8988T (cell line): ENCODE measurements around the gene PDE2A.

Experiments used
- DNase-seq: peaks from one replicate; pipeline ENCODE4 v3.0.0; 2011

Gene PDE2A

DNA sequence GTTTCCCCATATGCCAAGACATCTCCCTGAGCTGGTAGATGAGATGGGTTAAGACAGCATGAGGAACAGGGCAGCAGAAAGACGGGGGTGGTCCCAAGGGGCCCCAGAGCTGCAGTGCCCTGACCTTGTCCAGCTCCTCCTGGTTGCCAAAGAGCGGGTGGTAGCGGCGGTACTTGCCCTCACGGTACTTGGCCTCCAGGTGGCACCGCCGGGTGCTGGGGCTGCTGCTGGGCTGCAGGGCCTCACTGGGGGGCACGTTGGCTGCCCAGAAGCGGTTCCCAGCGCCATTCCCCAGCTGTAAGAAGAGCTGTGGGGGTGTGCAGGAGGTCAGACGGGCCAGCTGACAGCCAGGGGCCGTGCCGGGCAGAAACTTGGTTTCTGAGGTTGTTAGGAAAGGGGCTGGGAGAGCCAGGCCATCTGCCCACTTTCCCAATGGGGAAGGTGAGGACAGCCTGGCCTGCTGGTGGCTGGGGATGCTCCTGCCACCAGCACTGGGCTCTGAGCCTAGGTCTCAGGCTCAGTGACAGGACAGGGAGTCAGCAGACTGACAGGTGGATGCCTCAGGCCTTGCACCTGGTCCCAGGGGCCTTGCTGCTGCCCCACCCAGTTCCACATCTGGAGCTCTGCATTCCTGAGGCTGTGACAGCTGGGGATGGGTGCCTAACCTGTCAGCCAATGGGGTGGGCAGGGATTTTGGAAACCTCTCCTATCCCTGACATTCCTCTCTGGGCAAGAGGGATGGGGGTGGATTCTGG lies 30.0 kb upstream of the PDE2A start:
- DNase-seq = no peak

DNA sequence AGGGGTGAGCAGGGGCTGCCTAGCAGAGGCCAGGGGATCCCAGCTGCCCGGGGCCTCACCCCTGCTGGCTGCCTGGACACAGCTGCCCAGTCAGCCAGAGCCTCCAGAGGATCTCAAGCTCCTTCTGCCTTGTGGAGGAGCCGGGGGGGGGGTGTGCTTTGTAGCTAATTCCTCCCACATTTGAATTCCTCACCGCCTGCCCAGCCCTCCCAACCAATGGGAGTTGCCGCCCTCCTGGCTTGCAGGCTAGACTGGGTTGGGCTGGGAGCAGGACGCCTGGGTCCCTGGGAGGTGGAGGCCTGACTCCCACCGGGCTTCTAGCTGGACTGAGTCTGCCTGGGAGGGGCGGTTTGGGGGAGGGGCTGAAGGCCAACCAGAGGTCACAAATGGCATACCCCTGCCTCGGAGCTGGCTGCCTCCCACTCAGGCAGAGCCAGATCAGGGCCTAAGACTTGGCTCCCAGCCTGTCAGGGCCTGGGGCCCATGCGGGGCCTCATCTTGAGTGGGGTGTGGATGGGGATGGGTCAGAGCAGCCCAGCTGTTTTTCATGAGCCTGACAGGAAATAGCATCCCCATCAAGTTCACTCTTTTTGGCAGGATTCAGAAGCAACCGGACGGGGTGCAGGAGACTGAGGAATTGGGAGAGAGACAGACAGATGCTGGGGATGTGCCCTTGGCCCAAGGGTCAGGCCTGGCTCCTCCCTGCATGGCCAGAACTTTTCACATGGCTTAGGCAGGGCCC lies 29.2 kb upstream of the PDE2A start:
- no peak for DNase-seq

DNA sequence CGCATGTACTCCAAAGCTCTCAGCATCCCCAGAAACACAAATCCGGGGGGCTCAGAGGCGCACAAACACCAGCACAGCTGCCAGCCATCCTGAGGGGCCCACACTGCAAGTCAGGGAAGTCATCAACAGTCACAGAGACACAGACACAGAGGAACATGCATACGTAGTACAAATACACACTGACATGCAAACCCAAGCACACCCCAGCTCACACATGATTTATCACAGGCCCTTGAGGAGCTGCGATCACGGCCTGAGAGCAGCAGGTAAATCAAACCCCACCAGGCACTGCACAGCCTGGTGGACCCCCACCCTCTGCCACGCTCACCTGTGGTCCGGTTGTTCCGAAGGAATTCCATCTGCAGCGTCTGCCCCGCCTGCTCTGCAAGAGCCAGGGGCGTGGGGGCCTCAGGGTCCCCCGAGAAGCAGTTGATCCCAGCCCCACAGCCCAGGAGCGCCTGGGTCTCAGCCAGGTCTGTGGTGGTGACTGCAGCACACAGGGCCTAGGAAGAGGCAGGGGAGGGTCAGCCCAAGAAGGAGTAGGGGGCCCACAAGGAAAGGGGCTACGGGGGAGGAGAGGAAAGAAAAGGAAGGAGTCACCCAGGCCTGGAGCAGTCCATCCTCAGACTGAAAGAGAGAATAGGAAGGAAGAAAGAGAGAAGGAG lies 28.5 kb upstream of the PDE2A start:
- DNase-seq = no peak

DNA sequence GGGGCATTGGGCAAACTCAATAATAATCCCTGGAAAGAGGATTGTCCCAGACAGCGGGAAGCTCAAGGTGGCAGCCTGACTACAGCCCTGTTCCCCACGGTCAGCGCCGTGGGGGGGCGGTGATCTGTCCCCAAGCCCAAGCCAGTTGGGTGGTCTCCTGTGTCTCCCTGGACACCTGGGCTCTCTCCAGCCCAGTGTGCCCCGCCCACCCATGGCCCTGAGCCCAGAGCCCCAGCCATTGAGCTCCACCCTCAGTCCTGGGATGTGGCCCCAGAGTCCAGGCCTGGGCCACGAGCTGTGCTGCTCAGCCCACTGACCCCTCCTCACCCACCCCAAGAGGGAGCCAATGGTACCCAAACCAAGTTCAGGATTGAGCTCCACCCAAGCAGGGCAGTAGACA lies 27.9 kb upstream of the PDE2A start:
- no peak for DNase-seq

DNA sequence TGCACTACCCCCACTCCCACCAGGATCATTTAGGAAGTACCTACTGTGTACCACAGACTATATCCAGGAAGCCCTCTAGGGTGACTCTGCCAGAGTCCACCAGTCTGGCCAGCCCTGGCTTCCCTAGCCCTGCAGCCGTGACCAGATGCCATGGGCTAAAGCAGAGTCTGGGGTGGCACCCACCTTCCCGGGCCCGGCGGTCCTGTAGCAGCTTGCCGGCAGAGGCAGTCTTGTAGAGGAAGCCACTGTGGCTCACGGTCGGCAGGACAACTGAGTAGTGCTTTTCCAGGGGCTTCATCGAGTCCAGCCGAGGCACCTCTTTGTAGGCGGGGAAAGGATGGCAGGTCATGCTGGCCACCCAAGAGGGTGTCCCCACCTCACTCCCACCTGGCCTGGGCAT lies 27.2 kb upstream of the PDE2A start:
- DNase-seq = no peak

DNA sequence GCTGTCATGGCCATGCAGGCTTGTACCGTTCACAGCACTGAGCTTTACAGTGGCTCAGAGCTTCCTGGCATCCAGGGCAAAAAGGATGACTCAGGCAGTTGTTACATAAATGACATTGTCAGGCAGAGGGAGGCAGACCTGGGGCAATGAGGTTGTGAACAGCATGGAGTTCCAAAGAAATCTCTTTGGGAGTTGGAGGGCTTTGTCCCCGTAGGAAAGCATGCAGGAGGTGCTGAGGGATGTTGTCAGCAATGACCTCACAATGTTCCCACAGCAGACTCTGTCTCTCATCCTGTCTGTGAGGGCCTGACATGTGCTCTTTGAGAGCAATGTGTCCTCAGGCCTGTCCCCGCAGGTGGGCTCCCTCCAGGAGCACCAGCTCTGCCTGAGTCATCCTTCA lies 25.9 kb upstream of the PDE2A start:
- DNase-seq = peak; percentile 81

DNA sequence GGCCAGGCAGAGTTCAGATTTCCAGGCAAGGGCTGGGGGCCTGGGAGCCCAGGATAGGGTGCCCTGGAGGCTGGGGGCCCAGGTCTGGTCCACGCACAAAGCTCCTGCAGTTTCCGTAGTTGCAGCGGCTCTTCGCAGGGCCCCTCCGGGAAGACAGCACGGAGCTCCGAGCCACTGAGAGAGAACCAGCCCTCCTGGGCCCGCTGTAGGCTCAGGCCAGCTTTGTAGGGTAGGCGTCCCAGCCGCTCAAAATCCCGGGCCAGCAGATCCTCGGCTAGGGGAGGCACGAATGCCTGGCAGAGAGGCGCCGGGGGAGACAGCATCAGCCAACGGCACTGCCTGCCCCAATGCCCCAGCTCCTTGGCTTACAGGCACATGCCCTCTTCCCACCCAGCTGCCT lies 23.6 kb upstream of the PDE2A start:
- no peak for DNase-seq

DNA sequence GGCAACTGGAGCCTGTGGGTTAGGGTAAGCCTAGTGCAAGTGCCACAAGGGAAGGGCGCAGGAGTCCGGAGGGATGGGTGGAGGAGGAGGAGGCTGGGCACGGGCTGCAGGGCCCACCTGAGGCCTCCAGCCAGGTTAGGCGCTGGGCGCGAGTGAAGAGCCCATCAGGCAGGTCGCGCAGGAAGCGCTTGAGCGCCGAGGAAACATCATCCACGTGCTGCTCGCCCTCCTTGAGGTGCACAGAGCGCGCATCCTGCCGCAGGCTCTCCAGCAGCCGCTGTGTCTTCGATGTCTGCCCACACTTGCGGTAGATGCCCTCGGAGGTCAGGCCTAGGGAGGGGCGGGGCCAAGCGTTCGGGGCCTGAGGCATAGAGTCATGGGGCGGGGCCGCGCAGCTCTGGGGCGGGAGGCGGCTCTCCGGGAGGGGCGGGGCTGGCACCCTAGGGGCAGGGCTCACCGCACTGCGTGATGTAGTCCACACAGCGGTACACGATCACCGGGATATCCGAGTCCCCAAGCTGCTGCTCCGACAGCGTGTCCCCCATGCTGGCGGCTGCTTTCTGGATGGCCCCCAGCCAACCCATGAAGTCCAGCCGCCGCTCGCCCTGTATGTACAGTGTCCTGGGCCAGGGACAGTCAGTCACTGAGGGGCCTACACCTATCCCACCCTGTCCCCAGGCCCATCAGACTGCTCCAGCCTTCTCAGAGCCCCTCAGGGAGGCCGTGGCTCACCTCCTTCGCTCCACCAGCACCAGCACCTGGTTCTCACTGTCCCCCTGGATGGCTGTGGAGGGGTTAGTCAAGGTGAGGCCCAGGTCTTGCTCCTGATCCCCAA lies 22.9 kb upstream of the PDE2A start:
- DNase-seq = no peak

DNA sequence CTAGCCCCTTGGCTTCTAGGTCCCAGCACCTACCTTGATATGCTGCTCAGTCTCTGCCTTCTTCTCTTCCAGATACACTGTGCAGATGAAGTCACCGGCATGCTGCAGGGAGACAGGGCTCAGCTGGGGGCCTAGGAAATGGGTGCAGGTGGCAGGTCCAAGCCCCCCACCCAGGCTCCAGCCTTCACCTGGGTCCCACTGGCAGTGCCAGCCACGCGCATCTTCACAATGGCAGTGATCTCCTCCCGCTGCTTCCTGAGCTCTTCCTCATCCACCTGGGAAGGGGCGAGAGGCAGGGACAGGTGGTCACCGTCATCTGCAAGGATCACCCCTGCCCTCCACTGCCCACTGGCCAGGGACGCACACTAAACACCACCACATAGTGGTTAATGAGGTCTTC lies 21.1 kb upstream of the PDE2A start:
- DNase-seq = no peak

DNA sequence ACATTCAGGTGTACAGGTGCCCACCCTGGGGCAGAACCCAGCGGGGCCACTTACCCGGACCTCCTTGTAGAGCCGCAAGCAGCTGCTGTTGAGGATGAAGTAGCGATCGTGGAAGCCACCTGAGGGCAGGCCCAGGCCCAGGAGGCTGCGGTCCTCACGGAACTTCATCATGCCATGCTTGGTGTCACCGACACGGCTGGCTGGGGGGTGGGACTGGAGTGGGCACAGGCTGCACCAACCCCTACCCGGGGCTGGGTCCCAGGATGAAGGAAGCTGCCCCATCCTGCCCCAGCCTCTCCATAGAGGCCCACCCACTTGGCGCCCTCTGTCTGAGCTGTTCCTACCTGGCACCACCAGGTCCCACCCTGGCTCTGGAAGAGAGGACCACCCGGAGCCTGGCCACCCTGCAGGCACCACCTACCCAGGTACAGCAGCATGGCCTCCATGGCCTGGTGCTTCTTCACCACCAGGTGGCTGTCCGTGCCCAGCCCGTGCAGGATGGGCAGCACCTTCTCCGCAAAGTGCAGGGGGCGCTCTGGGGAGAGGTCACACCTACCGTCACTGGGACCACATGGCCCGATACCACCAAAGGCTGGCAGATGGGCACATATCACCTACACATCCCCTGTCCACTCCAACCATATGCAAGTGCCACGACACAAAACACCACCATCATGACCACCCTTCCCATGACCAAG lies 19.2 kb upstream of the PDE2A start:
- DNase-seq = no peak

DNA sequence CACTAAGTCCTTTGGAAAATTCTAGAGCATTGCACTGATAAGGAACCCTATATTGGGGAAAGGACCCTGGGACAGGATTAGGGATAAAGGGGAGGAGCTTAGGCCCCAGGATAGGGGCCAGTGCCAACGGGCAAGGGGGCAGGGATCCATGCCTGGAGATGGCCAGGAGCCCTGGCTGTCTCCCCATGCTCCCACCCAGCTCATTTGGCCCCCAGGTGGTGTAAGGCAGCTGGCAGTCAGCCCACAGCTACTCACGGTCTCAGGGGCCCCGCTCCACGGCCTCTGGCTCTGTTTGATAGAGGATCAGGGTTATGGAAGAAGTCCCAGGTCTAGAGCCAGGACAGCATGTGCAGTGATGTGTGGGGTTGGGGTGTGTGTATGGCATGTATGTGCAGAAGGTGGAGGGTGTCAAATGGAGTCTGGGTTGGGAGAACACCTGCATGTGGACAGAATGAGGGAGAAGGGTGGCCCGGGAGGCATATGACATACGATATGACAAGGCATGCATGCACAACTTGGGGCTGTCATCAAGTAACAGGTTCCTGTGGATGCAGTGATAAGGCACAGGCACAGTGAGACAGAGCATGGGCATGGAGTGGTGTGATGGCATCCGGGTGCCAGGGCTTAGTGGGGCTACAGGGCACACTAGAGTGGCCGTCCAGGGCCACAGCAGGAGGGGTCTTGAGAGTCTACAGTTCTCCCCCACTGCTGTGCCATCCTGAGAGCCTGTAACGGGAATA lies 18.4 kb upstream of the PDE2A start:
- no peak for DNase-seq

DNA sequence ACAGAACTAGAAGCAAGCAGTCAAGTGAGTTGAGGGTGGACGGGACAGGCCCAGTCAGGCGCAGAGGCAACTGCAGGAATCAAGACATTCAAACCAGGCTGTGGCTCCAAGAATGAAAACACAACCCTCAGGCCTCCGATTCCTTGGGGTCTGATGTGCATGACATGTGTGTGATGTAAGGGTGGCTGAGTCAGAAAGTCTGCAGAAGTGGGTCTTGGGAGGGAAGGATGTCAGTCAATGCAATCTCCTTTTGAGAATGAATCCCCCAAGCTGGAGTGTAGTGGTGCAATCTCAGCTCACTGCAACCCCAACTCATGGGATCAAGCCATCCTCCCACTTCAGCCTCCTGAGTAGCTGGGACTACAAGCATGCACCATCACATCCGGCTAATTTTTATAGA lies 15.9 kb upstream of the PDE2A start:
- DNase-seq = no peak

DNA sequence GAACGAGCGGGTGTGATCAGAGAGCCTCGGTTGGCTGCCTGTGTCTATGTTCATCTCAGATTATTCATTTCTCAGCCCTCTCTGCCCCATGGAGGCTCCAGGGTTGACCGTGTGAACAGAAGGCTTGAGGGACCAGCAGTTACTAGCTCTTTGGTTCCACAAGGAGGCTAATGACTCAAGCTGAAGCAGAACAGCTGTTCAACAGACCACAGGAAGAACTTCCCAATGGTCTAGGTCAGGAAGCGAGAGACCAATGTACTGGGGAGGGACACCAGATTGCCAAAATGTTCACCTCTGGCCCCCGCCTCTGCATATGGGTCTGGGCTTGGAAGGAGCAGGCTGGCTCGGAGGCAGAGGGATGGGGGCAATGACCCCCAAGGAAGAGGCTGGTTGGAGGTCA lies 14.7 kb upstream of the PDE2A start:
- DNase-seq = no peak

DNA sequence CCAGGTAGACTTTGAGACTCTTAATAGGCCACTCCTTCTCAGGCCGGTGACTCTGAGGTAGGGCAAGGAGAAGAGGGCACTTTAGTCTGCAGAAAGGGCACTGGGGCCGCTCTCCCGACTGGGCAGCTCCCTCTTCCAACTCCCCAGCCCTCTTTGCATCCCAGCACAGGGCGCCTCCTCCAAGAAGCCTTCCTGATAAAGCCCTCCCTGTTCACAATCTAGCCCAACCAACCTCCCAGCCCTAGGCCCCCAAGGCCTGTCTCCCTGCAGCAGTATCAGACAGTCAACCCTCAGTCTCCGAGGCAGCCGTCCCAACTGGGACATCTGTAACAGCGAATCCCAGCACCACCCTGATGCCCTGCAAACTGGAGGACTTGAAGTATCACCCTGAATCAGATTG lies 14.3 kb upstream of the PDE2A start:
- no peak for DNase-seq

DNA sequence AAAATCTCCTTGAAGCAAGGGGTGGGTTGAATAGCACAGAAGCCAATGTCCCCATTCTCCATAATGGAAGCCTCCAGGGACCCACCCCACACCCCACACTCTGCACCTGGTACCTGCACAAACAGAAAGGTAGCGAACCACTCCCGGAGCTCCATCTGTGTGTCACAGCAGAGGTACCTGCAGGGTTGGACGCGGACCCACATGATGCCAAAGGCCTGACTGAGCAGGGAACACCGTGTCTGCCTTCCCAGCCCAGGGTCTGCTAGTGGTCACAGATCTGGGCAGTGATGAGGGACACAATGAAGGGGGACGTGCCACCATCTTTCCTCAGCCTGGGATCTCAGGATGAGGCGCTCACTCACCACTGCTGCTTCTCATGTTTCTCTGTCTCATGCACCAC lies 13.1 kb upstream of the PDE2A start:
- no peak for DNase-seq

DNA sequence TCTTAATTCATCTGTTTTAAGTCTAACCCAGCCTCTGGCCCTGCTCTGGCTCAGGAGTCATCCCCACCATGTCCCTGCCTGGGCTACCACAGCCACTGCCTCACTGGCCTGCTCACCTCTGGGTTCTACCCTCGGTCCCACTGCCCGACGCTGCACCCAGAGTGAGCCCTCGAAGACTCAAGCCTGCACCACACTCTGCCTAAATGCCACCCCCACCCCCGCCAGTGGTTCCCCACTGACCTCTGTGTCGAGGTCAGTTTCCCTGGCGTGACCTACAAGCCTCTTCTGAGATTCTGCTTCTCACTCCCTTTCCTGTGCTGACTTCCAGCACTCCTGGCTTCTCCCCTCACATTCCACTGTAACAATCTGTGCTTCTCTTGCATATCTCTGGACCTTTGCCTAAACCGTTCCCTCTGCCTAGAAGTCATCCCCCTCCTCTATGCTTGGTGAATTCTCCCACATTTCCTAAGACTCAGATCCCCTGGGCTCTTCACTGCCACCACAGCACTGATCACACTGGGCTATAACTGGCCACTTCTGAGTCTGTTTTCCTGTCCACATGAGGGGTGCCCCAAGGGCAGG lies 12.5 kb upstream of the PDE2A start:
- no peak for DNase-seq

DNA sequence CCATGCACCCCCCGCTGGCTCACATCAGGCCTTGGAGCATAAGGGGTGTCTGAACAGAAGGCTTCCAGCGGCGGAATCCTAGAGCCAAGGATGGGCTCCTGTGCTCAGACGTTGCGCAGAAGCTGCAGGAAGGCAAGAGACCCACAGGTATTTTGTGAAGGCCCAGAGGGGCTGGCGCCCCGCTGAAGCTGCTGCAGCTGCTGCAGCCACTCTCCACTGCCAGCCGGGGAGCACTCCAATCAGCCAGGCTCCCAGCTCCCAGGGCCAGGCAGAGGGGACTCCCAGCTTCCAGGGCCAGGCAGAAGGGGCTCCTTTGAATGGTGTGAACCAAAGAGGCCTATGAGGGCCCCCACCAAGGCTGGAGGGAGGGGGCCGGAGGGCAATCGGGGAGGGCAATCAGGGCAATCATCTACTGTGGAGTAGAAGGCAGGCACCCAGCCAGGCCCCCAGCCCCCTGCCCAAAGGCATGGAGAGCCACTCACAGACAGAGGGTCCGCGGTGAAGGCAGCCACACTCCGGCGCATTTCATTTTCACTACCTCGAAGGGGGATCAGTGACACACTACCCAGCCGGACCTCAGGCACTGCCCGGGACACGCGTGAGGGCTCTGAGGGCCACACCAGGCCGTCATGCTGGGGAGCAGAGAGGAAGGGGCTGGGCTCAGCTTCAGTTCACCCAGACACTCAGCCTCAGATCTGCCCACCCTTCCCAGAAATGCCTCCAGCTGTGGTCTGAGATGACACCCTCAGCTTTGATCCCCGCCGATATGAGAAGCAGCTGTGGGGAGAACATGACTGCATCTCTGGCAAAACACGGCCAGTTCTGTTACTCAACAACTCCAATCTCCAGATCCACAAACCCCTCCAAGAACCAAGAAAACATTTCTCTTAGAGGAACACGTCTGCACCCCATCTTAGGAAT lies 11.6 kb upstream of the PDE2A start:
- DNase-seq = no peak

DNA sequence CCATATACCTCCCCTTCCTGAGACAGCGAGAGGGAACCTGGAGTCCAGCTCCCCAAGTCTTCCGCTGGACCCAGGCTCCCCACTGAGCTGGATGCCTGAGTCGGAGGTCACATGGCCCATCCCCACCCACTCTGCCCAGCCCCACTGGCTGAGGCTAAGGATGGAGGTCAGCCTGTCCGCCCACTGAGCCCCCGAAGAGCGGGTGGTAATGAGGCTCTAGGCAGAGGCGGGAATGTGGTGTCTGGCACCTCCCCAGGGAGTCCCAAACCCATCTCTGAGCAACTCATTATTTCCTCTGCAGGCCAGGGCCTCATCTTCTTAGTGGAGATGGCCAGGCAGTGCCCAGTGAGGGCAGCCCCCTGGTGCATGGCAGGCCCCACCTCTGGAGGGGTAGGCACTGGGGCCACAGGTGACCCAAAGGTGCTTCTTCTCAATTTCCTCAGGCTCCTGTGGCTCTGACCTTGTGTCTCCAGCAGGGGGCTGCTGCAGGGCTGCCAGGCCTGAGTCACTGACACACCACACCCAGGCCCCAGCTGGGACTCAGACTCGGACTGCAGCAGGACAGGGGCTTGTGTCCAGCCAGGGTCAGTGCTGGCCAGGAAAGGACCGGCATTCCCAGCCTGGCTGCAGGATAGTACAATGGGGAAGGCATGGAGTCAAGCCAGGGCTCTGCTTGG lies 10.2 kb upstream of the PDE2A start:
- DNase-seq = peak; percentile 99

DNA sequence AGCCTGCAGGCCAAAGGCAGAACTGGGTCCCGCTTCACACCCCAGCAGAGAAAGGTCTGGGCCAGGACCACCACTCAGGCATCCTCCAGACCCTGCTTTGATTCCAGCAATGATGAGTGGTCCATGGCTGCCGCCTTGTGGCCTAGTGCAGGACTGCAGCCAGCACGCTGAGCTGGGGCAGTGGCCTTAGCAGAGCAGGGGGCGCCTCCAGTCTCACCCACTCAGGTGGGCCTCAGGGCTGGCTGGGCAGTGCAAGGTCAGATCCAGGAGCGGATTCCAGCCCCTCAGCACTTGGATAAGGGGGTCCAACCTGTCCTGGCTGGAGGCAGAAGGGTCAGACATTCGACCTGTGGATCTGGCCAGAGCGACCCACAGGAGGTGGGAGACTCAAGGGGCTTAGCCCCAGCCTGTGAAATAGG lies 9.6 kb upstream of the PDE2A start:
- peak; percentile 93 for DNase-seq

DNA sequence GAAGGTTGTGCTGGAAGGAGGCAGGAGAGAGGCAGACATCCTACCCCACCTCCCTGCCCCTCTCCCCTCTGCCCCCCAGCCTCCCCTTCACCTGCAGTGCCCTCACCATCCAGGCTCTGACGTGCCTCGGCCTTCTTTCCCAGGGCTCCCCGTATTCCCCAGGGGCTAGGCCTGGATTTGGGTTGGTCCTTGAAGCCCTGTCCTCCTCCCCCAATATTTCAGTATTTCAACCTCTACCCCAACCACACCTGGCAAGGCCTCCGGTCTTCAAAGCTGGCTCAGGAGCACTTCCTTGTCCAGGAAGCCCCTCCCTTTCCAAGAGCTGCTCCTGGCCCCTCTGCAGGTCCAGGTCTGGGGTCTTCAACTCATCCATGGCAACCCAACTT lies 8.6 kb upstream of the PDE2A start:
- no peak for DNase-seq
